Activated naive CD8-positive, alpha-beta T cell treated with anti-CD3 and anti-CD28 coated beads for 36 hours (primary cell): ENCODE data around the gene ANGPTL8. TPM values are rescaled to one million over a fixed set of nuclear protein-coding genes. Genes with fewer than 3 reads are reported as not detected.

Experiments used
- DNase-seq: peaks from one replicate; pipeline ENCODE4 v3.0.0; 2021
- H3K27ac Mint-ChIP-seq: one replicate; pipeline ENCODE4 v1.8.0; 2022; ENCODE audit warnings: mild to moderate bottlenecking, moderate library complexity, mixed read lengths
- H3K27me3 Mint-ChIP-seq: one replicate; pipeline ENCODE4 v1.8.0; 2022; ENCODE audit warnings: mild to moderate bottlenecking, mixed read lengths
- H3K36me3 Mint-ChIP-seq: one replicate; pipeline ENCODE4 v1.8.0; 2021; ENCODE audit warnings: mild to moderate bottlenecking, mixed read lengths
- H3K4me1 Mint-ChIP-seq: one replicate; pipeline ENCODE4 v1.8.0; 2021; ENCODE audit warnings: mixed read lengths
- H3K4me3 Mint-ChIP-seq: one replicate; pipeline ENCODE4 v1.8.0; 2022; ENCODE audit warnings: mild to moderate bottlenecking, moderate library complexity, mixed read lengths
- H3K9me3 Mint-ChIP-seq: one replicate; pipeline ENCODE4 v1.8.0; 2022; ENCODE audit warnings: mixed read lengths
- total RNA-seq, 2 experiments: library from RNA; stranded (reverse); gene quantifications; one replicate each; pipeline ENCODE4 v1.2.3, GENCODE V29; 2021

The ANGPTL8 gene, protein sequence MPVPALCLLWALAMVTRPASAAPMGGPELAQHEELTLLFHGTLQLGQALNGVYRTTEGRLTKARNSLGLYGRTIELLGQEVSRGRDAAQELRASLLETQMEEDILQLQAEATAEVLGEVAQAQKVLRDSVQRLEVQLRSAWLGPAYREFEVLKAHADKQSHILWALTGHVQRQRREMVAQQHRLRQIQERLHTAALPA
- total RNA-seq = not detected

DNA sequence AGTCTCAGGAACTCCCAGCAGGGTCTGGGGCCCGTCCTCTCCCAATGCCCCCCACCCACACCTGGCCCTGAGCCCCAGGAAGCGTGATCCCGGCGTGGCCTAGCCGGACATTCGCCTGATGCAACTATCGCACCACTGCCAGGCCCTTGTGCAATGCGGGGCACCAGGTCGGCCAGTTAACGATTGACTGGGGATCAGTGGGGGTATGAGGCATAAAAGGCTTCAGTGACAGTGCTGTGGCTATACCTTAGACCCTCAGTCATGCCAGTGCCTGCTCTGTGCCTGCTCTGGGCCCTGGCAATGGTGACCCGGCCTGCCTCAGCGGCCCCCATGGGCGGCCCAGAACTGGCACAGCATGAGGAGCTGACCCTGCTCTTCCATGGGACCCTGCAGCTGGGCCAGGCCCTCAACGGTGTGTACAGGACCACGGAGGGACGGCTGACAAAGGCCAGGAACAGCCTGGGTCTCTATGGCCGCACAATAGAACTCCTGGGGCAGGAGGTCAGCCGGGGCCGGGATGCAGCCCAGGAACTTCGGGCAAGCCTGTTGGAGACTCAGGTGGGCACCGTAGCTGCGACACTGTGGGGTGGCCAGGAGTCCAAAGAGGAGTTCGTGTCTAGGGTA, at the start of gene ANGPTL8:
ANGPTL8 (plus strand) TSS at position 243 of the 624 bp plus-strand sequence; CDS start at position 262, 19 bp downstream.
- DNase-seq = no peak
- H3K27ac Mint-ChIP-seq = no peak within 1 kb of the TSS
- peaks cover 10% of the 10 kb centered on the region for H3K9me3 Mint-ChIP-seq
- no peak within 1 kb of the TSS for H3K4me3 Mint-ChIP-seq
- no peaks in the 10 kb centered on the region for H3K4me1 Mint-ChIP-seq
- peaks cover 20% of the 10 kb centered on the region for H3K27me3 Mint-ChIP-seq
- H3K36me3 Mint-ChIP-seq = no peaks in the 10 kb centered on the region

DNA sequence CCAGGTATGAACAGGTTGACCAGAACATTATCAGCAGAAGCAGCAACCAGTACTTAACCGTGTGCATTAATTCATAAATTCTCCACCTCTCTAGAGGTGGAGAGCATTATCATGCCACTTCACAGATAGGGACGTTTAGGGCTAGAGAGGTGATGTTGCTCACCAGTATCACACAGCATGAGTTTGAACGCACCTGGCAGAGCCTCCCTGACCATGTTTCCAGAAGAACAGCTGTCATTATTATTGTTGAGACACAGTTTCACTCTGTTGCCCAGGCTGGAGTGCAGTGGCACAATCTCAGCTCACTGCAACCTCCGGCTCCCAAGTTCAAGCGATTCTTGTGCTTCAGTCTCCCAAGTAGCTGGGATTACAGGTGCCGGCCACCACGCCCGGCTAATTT, 48.9 kb upstream of the ANGPTL8 start:
- H3K27ac Mint-ChIP-seq = no peak overlapping the region
- H3K4me1 Mint-ChIP-seq = peaks cover under 1% of the 10 kb centered on the region
- no peaks in the 10 kb centered on the region for H3K36me3 Mint-ChIP-seq
- no peak for DNase-seq
- no peak overlapping the region for H3K4me3 Mint-ChIP-seq
- H3K9me3 Mint-ChIP-seq = no peaks in the 10 kb centered on the region
- peaks cover 2% of the 10 kb centered on the region for H3K27me3 Mint-ChIP-seq

DNA sequence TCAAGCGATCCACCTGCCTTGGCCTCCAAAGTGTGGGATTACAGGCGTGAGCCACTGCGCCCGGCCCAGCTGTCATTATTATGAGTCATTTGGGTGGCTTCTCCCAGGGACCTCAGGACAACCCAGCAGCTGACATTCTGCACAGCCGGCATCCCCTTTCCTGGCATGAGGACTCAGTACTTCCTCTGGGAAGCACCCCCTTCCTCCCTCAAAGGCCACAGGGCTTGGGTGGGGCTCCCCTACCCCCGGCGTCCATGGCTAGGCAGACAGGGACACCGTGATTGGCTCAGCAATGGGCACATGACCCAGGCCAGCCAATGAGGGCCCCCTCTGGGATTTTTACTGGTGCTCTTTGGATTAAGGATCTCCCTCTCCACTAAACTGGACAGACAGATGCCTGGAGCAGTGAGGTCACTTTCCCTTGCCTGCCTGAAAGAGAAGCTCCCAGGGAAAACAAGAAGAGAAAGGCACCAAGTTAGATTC, 48.1 kb upstream of the ANGPTL8 start:
- peaks cover 2% of the 10 kb centered on the region for H3K4me1 Mint-ChIP-seq
- H3K36me3 Mint-ChIP-seq = no peaks in the 10 kb centered on the region
- DNase-seq = no peak
- peaks cover 11% of the 10 kb centered on the region for H3K27me3 Mint-ChIP-seq
- H3K27ac Mint-ChIP-seq = no peak overlapping the region
- H3K4me3 Mint-ChIP-seq = no peak overlapping the region
- H3K9me3 Mint-ChIP-seq = no peaks in the 10 kb centered on the region

DNA sequence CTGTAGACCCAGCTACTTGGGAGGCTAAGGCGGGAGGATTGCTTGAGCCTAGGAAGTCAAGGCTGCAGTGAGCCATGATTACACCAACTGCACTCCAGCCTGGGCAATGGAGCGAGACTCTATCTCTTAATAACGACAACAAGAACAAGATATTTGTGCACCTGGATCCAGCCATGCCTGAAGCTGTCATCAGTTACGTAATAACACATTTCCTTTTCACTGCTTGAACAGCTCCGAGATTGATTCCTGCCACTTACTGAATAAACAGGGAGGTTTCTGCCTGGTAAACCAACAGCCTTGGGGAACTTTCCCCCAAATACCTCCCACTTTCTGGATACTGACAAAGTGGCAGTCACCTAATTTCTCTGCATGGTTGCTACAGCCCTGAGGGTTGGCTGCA, 47.5 kb upstream of the ANGPTL8 start:
- H3K27ac Mint-ChIP-seq = no peak overlapping the region
- H3K36me3 Mint-ChIP-seq = no peaks in the 10 kb centered on the region
- H3K9me3 Mint-ChIP-seq = no peaks in the 10 kb centered on the region
- no peak overlapping the region for H3K4me3 Mint-ChIP-seq
- peaks cover 15% of the 10 kb centered on the region for H3K27me3 Mint-ChIP-seq
- DNase-seq = no peak
- peaks cover 5% of the 10 kb centered on the region for H3K4me1 Mint-ChIP-seq

DNA sequence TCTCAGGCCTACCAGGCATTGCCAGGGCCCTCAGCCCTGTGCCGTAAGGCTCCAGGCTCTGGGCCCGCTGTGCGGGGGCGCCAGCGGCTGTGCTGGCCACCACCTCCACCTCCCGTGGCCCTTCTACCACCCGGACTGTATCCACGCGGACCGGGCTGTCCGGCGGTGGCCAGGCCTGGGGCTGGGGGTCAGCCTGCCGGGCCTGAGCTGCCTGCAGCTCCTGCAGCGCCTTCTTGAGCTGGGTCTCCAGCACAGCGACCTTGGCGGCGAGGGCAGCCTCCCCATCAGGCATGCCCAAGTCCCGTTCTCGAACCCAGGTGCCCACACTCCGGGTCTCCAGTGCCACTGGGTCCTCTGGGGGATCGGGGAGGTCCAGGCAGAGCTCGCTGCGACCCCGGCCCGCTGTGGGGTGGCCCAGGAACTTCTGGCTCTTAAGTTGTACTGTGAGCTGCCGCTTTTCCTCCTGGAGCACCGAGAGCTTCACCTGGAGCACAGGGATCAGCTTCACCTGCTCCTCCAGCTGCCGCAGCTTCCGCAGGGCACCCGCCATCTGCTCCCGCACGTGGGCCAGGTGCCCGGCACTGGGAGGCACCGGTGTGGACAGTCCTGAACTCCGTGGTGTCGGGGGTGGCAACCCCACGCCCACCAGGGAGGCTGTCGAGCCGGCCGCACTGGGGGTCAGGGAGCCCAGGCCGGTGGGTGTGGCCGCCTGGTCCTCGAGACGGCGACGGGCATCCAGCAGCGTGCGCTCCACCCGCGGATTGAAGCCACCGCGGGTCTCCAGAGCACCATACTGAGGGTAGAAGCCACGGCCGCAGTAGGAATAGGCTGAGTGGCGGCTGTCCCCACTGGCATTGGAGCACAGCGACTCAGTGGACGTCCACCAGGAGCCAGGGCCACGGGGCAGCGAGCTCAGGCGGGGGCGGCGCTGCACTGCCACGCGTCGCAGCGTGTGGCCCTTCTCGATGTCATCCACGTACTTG, 46.2 kb upstream of the ANGPTL8 start:
- Mint-ChIP-seq H3K27ac (no peak overlapping the region), H3K36me3 (no peaks in the 10 kb centered on the region), H3K9me3 (no peaks in the 10 kb centered on the region), H3K27me3 (peaks cover 15% of the 10 kb centered on the region), H3K4me3 (no peak overlapping the region), H3K4me1 (peaks cover 8% of the 10 kb centered on the region)
- DNase-seq = no peak

DNA sequence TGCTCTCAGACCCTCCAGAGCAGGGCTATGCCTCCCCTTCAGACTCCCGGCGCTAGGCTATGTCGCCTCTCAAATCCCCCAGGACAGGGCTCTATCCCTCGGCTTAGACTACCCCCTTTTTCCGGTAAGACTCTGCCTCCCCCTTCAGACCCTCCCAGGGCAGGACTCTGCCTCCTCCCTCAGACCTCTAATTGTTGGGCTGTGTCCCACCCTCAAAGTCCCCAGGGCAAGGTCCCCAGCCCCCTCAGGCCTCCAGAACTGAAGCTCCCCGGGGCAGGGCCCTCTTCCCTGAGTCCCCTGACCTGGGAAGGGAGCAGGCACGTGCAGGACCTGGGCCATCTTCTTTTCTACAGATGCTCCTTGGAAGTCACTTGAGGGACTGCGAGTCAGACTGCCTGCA, 45.2 kb upstream of the ANGPTL8 start:
- H3K4me1 Mint-ChIP-seq = peaks cover 8% of the 10 kb centered on the region

DNA sequence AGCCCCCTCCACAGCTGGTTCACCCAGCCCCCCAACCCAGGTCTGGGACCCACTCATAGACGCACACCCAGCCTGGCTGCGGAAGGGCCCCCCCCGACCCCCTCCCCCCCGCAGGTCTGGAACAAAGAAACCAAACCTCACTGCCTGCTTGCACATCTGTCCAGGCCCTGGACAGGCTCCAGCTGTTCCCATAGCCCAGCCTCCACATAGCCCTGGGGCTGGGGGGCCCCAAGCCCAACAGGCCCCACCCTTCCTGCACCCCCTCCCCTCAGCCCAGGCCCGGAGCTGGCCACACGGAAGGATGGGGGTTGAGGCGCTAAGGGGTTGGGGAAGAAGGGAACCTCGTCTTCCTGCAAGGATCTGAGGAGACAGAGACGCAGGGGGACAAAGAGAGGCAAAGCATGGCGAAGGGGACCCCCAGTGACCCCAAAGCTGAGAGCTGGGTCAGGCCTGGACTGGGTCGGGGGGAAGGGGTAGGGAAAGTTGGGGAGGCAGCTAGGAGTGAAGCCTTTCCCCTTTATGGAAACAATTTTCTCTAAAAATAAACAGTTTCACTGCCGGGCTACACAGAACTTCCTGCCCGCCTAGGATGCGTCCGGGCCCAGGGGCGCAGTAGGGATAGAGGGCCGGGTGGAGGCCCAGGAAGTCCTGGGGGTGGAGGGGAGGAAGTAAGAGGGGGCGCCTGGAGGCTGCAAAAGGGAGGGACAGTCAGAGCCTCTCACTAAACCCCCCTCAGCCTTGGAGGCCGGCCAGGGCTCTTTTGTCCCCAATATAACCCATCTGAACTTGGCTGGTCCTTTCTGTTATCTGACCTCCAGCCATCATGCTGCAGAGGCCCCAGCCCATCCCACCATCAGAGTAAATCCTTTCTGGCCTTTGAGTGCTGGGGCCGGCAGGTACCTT, 44.5 kb upstream of the ANGPTL8 start:
- Mint-ChIP-seq H3K27ac (no peak overlapping the region), H3K9me3 (no peaks in the 10 kb centered on the region), H3K4me1 (peaks cover 8% of the 10 kb centered on the region), H3K4me3 (no peak overlapping the region), H3K27me3 (peaks cover 22% of the 10 kb centered on the region), H3K36me3 (no peaks in the 10 kb centered on the region)
- no peak for DNase-seq

More for the DNA sequence above, 45.2 kb upstream of the ANGPTL8 start:
- no peak overlapping the region for H3K27ac Mint-ChIP-seq
- peaks cover 19% of the 10 kb centered on the region for H3K27me3 Mint-ChIP-seq
- no peak for DNase-seq
- no peak overlapping the region for H3K4me3 Mint-ChIP-seq
- no peaks in the 10 kb centered on the region for H3K9me3 Mint-ChIP-seq
- no peaks in the 10 kb centered on the region for H3K36me3 Mint-ChIP-seq

DNA sequence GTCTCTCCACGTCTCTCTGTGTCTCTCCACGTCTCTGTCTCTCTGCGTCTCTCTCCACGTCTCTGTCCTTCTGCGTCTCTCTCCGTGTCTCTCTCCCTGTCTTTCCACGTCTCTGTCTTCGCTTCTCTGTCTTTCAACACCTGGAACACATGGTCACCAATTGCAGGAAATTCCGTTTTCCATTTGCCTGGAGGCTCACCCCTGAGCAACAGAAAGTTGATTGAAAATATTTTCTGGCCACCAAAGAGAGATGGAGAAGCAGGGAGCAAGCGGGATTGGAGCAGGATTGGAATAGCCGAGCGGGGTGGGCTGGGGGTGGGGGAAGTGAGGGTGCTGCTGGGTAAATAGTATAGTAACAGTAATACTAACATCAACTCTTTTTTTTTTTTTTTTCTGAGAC, 43.7 kb upstream of the ANGPTL8 start:
- Mint-ChIP-seq H3K4me3 (no peak overlapping the region), H3K9me3 (no peaks in the 10 kb centered on the region), H3K36me3 (no peaks in the 10 kb centered on the region), H3K27me3 (peaks cover 22% of the 10 kb centered on the region), H3K27ac (no peak overlapping the region), H3K4me1 (peaks cover 8% of the 10 kb centered on the region)
- DNase-seq = no peak

DNA sequence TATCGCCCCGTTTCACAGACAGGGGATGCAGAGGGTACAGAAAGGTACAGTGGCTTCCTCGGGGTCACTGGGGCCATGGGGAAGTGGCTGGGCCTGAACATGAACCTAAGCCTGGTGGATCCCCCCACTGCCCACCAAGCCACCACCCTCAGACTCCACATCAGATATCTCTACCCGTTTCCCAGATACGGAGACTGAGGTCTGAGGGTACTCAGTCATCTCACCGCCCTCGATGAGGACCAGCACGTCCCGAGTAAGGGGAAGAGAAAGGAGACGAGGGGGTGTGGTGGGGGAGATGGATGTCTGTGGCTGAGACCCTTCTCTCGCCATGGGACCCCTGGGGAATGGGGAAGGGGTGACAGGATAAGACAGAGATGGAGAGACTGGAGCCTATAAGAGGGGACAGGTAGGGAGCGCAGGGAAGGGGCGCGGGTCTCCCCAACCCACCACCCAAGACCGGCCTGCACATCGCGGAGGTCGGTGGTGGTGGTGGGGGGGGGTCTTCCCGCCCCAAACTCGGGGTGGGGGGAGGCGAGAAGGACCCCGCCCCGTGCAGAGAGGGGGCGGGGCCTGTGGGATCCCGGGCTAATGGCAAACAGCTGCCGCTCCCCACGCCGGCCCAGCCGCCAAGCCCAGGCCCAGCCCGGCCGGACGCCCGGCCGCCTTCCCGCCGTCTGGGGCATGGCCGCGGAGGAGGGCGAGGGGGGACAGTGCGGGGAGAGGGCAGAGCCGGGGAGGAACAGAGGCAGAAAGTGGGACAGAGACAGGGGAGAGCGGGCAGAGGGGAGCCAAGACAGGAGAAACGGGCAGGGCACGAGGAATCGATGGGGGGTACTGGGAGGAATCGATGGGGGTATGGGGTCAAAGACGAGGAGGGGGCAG, 42.8 kb upstream of the ANGPTL8 start:
- DNase-seq = peak; percentile 14
- peak overlapping the region; percentile 55 for H3K4me3 Mint-ChIP-seq
- H3K27me3 Mint-ChIP-seq = peaks cover 22% of the 10 kb centered on the region
- H3K4me1 Mint-ChIP-seq = peaks cover 8% of the 10 kb centered on the region
- no peaks in the 10 kb centered on the region for H3K9me3 Mint-ChIP-seq
- H3K27ac Mint-ChIP-seq = no peak overlapping the region
- H3K36me3 Mint-ChIP-seq = no peaks in the 10 kb centered on the region

DNA sequence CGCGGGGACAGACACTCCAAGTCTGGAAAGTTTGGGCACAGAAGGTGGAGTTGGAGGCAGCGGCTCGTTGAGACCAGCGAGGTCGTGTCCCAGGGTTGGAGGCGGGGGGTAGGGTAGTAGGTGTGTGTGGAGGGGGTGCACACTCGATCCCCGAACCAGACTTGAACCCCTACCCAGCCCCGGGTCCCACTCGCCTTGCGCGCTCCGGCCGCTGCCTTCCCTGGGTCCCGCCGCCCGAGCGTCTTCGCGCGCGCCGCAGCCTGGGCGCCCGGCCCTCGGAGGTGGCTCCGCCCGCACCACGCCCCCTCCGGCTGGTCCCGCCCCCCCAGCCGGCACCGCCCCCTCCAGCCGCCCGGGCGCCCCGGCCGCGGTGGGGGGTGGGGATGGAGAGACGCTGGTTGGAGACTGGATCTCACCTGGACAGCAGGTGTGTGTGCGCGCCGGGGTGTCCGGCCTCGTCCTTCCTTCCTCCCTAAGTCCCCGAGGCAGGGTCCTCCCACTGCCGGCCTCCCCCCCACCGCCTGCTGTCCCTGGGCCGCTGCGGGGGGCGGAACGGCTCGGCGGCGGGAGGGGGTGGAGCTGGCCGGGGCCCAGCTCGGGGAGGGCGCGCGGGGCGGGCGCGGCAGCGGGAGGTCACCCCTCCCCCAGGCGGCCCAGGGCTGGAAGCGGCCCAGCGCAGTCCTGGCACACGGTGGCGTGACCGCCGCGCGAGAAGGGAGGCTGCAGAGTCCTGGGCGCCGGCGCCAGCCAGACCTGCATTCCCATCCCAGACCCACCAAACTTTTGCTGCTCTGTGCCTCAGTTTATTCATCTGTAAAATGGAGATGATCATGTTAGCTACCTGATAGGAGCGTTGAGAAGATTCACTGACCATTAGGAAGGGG, 41.9 kb upstream of the ANGPTL8 start, which contains the start of gene KANK2:
KANK2 (minus strand) TSS at position 255 of the 884 bp plus-strand sequence. CDS start 3,034 bp downstream, outside the sequence.
- Mint-ChIP-seq H3K36me3 (no peaks in the 10 kb centered on the region), H3K27me3 (peaks cover 22% of the 10 kb centered on the region)

DNA sequence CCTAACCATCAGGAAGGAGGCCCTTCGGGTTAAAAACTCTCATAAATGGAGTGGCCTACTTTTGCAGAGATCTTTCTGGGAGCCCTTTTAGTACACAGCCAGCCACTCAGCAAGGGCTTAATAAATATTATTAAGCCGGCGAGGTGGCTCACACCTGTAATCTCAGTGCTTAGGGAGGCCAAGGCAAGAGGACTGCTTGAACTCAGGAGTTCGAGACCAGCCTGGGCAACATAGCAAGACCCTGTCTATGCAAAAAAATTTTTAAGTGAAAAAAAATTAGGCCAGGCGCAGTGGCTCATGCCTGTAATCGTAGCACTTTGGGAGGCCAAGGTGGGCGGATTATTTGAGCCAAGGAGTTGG, 41.3 kb upstream of the ANGPTL8 start:
- H3K36me3 Mint-ChIP-seq = no peaks in the 10 kb centered on the region
- DNase-seq = no peak
- no peaks in the 10 kb centered on the region for H3K9me3 Mint-ChIP-seq
- H3K4me3 Mint-ChIP-seq = peak overlapping the region; percentile 67
- peaks cover 25% of the 10 kb centered on the region for H3K27me3 Mint-ChIP-seq
- no peak overlapping the region for H3K27ac Mint-ChIP-seq
- peaks cover 8% of the 10 kb centered on the region for H3K4me1 Mint-ChIP-seq

More for the DNA sequence above, 41.9 kb upstream of the ANGPTL8 start, which contains the start of gene KANK2:
- Mint-ChIP-seq H3K27ac (no peak within 1 kb of the TSS), H3K9me3 (no peaks in the 10 kb centered on the region), H3K4me1 (peaks cover 8% of the 10 kb centered on the region), H3K4me3 (peak within 1 kb of the TSS; percentile 67)
- DNase-seq = peak; percentile 80

DNA sequence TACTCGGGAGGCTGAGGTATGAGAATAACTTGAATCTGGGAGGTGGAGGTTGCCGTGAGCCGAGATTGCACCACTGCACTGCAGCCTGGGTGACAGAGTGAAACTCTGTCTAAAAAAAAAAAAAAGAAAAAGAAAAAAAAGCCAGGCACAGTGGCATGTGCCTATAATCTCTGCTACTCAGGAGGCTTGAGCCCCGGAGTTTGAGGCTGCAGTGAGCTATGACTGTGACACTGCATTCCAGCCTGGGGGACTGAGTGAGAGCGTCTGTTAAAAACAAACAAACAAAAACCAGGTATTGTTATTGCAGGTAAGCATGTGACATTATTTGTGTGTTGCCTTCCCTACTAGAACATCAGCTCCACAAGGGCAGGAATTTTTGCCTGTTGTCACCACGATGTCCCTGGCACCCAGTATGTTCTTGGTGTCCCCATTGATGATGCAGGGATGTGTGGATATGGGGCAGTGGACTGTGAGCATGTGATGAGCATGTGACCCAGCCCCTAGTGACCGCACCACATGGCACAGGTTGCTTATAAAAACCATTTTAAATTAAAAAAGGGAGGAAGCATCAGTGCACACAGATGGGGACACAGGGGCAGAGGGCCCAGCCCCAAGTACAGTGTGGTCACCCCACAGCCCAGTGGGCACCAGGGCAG, 40.5 kb upstream of the ANGPTL8 start:
- Mint-ChIP-seq H3K4me3 (no peak overlapping the region), H3K27me3 (peaks cover 33% of the 10 kb centered on the region)

More for the DNA sequence above, 40.5 kb upstream of the ANGPTL8 start:
- no peak overlapping the region for H3K27ac Mint-ChIP-seq
- no peak for DNase-seq
- peaks cover 8% of the 10 kb centered on the region for H3K4me1 Mint-ChIP-seq
- no peaks in the 10 kb centered on the region for H3K9me3 Mint-ChIP-seq
- H3K36me3 Mint-ChIP-seq = no peaks in the 10 kb centered on the region
